GM19328 (cell line): Measurements from ENCODE around the gene OR52B4.
"Not testable (repeated sequence)": the region's sequence is repeated elsewhere in the genome, so short reads cannot be mapped to it uniquely, and the experiment has no call there.

Source experiments
- ATAC-seq: cut with Tn5 transposase; IDR thresholded peaks from one replicate; pipeline ENCODE4 v1.9.1; 2021; ENCODE audit warnings: mild to moderate bottlenecking, moderate library complexity; ENCODE audit not compliant: unreplicated experiment

Gene OR52B4

GRCh38 chr11:4368286-4368685 is at the start of gene OR52B4:
TSS of gene OR52B4 (minus strand) at chr11:4368386. CDS start at chr11:4368295, 91 bp downstream.
- no peak for ATAC-seq

- ATAC-seq: no peak
Measured at GRCh38 chr11:4416816-4417215, 48.6 kb upstream of the OR52B4 start.

- no peak for ATAC-seq
Measured at GRCh38 chr11:4416306-4416705, 48.1 kb upstream of the OR52B4 start.

GRCh38 chr11:4406206-4406605 is 38.0 kb upstream of the OR52B4 start:
- not testable (repeated sequence) for ATAC-seq

- no peak for ATAC-seq
Measured at GRCh38 chr11:4393858-4394223, 25.7 kb upstream of the OR52B4 start.

- ATAC-seq: peak; percentile 99
Measured at GRCh38 chr11:4393209-4393857, 25.1 kb upstream of the OR52B4 start, which contains the start of gene TRIM21. TSS of gene TRIM21 (minus strand) at chr11:4393702. CDS start at chr11:4390409, 3,293 bp downstream.

- ATAC-seq: no peak
Measured at GRCh38 chr11:4388221-4388620, 20.0 kb upstream of the OR52B4 start.

- no peak for ATAC-seq
Measured at GRCh38 chr11:4385978-4386740, 18.0 kb upstream of the OR52B4 start.

- no peak for ATAC-seq
Measured at GRCh38 chr11:4381901-4382300, 13.7 kb upstream of the OR52B4 start.

- no peak for ATAC-seq
Measured at GRCh38 chr11:4375431-4376140, 7.4 kb upstream of the OR52B4 start.

GRCh38 chr11:4370166-4370565 is 2.0 kb upstream of the OR52B4 start:
- ATAC-seq: no peak

GRCh38 chr11:4348142-4348541 is 20.0 kb downstream of the OR52B4 start:
- ATAC-seq: not testable (repeated sequence)

- not testable (repeated sequence) for ATAC-seq
Measured at GRCh38 chr11:4345366-4345765, 22.8 kb downstream of the OR52B4 start.

- ATAC-seq: not testable (repeated sequence)
Measured at GRCh38 chr11:4334356-4334755, 33.8 kb downstream of the OR52B4 start.
